GM18909 (cell line): Measurements from ENCODE around the gene PABPC3.

ENCODE experiments used
- ATAC-seq: cut with Tn5 transposase; IDR thresholded peaks from one replicate; pipeline ENCODE4 v1.9.1; 2021; ENCODE audit warnings: mild to moderate bottlenecking; ENCODE audit not compliant: unreplicated experiment, poor library complexity

PABPC3 gene

DNA sequence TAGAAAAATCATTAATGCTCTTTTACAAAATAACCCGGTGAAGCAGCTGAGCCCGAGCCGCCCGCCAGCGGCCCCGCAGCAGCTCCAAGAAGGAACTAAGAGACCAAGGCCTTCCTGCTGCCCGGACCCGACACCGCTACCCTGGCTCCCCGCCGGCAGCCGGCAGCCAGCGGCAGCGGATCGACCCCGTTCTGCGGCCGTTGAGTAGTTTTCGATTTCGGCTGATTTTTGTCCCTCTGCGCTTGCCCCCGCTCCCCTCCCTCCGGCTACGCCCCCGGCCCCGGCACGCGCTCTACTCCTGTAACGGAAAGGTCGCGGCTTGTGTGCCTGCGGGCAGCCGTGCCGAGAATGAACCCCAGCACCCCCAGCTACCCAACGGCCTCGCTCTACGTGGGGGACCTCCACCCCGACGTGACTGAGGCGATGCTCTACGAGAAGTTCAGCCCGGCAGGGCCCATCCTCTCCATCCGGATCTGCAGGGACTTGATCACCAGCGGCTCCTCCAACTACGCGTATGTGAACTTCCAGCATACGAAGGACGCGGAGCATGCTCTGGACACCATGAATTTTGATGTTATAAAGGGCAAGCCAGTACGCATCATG, at the start of gene PABPC3:
Gene PABPC3 (plus strand): TSS at position 286 of the 603 bp plus-strand sequence. CDS start 63 bp downstream, at position 349.
- ATAC-seq, result no peak

DNA sequence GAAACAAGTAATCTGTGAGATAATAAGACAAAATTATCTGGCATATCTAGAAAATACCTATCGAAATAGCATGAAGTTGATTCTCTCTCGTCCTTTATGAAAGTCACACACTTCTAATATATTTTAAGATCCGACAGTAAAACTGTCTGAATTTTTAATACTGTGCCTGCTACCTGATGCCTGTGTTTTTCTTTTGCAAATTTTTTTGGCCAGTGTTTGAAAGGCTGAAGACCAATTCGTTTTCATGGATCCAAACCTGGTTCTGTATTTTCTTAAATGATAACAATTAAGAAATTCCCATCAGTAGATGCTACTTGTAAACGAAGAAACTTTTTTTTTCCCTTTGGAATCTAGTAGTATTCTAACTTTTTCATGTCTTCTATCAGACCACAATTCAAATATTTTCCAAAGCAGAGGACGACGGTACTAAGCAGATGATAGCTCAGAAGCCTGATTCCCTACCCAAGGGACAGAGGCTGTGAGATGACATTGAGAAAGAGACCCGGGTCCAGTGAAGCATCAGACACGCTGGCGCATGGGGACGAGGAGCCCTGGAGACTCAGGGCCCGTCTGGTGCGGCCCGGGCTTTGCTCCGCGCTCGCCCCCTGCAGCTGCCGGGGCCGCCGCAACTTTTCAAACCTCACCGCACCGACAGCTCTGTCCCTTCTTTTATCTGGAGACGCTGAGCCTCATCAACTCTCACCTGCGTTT, 49.5 kb upstream of the PABPC3 start:
- ATAC-seq, result no peak

DNA sequence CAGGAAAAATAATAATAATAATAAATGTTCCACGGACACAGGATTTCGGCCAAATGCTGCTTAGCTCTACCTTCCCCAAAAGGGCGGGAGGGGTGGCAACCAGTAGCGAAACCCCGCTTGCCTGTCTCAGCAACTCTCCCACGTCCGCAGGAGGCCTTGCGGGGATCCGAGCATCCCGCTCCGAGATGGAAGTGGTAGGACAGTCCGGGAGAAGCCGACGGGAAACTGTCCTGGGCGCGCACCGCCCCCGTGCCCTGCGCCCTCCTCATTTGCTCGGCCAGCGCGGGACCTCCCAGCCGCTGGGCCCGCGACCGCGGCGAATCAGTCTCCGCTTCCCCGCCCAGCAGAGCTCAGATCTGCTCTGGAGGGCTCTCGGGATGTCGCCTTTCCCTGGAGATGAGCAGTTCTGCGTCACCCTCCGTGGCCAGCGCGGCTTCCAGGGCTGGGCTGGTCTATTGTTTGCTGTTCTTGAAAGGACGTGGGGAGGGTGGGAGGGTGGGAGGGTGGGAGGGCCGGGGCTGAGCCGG, 48.9 kb upstream of the PABPC3 start:
- ATAC-seq, result no peak

DNA sequence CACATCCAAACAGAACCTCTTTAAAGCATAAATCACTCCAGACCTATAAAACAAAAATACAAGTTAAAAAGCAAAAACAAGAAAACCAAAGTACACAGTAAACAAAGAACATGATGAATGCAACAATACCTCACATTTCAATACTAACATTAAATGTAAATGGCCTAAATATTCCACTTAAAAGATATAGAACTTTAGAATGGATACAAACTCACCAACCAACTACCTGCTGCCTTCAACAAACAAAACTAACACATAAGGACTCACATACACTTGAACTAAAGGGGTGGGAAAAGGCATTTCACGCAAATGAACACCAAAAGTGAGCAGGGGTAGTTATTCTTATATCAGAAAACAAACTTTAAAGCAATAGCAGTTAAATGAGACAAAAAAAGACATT, 44.9 kb upstream of the PABPC3 start:
- no peak for ATAC-seq

DNA sequence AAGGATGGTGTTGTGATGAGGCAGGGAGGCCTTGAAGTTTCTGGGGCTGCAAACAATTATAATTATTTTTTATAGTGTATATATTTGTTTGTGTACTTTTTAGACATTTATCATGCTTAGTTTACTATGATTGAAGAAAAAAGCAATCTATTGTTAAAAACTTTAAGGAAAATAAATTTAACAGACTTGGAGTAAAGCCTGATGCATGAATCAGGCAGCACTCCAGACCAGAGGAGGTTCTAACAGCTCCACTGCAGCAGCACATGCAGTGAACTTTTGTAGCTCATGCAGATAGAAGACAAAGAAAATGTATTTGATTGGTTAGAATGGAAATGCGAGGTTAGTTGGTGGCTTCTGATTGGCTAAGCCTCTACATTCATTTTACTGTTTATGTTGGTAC, 36.8 kb upstream of the PABPC3 start:
- no peak for ATAC-seq

DNA sequence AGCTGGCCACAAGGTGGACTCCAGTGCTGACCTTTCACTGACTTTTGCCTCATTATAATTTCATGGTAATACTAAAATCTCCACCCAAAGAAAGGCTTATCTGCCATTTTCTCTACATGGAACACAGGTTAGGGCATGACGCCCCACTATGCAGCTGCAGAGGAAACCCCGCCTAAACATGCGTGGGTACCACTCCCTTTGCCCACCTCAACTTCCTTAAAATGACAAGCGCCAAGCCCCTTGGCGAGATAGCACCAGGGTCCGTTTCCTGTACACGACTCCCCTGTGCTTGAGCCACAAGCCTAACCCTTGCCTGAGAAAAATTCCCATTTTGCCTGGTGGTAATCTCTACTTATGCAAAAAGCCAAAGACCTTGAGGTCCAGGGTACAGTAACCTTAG, 36.0 kb upstream of the PABPC3 start:
- ATAC-seq, result no peak

DNA sequence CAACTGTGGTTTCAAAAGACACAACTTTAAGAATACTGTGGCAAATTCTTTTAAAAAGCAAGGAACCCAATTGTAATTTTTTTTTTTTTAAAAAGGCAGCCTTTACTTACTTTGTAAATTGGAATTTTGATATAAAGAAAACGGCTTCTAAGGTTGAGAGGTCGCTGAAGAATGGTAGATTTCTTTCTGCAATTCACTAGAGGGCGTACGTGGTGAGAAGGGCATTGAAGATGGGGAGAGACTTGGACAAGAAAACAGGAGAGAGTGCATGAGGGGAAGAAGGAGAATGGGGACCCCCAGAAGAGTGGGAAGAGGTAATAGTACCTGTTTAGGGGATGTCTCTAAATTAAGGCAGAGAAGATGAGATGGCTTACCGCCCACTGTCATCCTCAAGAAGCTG, 33.5 kb upstream of the PABPC3 start:
- no peak for ATAC-seq

DNA sequence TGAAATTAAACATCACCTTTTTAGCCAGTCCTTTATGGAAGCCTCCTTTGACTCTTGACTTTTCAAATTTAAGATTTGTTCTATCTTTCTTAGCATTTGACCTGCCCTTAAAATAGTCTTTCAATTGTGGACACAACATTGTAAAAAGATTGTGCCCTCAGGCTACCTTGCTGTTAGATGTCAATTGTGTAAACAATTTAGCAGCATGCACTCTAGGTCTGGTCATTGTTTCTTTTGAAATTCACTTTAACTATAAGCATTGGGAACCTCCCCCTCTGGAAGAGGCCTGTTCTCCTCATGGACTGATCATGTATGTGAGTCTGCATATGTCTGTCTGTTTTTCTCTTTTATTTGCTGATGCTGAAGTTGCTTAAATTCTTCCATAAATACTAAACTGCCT, 31.5 kb upstream of the PABPC3 start:
- ATAC-seq, result no peak

DNA sequence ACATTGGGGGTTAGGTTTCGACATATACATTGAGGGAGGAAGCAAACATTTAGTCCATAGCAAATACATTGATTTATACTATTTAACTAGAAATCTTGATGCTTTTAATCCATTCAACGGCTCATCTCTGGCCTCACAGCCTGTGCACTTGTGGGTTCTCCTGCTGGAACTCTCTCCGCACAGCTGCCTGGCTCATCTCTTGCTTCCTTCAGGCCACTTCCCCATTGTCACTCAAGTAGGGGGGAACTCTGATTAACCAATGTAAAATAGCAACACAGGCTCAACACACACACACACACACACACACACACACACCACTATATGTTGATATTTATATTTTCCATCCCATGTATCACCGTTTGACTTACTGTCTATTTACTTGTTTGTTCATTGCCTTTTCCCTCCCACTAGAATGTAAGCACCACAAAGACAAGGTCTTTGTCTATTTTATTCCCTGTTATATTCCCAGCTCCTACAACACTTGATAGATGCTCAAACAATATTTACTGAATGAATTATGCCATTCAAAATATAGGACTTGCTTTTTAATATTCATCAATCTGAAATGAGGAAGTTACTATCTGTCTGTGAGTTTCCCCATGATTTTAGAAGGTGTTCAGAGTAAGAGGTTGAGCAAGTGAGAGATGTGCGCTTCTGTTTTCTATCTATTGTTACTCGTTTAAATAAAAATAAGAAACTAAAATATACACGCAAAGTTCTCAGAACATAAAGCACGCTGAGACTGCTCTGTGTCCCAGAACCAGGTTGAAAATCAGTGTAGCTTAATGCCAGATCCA, 29.8 kb upstream of the PABPC3 start:
- no peak for ATAC-seq

DNA sequence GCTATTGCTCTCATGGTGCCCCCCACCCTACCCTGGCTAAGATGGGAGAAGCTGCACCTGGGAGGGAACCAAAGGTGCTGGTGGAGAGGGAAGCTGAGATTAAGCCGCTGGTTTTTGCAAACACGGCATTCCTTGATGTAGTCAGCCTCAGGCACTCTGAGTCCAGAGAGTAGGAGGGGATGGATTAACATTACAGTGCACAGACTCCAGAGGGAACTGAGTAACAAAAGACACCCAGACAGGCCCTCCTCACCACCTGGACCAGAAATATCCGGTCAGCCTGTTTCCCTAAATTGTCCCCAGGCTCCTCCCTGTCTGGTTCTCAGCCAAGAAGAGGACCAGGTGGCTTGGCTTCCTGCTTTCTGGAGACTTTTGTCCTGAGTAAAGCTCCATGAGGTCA, 28.9 kb upstream of the PABPC3 start:
- ATAC-seq, result no peak

DNA sequence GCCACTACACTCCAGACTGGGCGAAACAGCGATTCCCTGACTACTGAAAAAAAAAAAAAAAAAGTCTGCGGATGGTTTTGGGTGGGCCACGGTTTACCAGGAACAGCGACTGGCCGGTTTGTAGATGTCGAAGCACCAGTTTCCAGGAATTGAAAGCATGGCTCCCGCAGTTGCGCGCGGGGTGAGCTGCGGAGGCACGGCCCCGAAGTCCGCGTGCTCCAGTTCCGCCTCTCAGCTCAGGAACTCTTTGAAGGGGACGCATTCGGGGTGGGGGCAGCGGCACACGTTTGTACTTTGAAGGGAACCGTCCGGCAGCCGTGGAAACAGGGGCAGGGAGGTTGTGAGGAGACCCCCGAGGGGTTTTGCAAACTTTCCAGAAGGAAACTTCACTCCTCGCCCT, 27.1 kb upstream of the PABPC3 start:
- no peak for ATAC-seq

DNA sequence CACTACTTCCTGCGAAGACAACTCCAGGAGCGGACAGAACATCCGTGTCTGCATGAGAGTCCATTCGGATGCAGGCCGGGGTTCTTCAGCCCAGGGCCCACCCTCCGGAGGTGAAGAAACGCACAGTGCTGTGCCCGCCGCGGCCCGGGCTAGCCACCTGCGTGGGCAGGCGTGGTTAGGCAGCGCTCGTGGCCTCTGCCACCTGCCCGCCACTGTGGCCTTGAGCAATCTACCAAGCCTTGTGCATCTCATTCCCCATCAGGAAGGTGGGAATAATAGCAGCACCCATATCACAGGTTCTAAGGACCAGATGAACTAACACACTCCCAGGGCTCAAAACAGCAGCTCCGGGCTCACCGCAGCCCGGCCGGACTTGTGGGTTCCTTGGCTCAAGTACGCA, 26.7 kb upstream of the PABPC3 start:
- ATAC-seq, result no peak

DNA sequence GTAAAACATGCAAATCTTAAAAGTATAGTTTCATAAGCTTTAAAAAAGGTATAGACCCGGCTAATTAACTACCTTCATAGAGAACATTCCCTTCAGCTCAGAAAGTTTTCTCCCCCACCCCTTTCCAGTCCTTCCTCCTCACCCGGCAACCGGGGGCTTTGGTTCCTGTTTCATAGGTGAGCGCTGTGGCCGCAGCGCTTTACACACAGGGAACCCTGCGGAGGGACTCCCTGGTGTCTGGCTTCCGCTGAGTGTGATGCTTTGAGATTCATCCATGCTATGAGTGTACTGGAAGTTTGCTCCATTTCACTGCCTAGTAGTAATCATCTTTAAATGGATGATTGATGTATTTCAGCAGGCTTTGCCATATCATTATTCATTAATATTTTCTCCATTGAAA, 26.0 kb upstream of the PABPC3 start:
- ATAC-seq, result no peak

DNA sequence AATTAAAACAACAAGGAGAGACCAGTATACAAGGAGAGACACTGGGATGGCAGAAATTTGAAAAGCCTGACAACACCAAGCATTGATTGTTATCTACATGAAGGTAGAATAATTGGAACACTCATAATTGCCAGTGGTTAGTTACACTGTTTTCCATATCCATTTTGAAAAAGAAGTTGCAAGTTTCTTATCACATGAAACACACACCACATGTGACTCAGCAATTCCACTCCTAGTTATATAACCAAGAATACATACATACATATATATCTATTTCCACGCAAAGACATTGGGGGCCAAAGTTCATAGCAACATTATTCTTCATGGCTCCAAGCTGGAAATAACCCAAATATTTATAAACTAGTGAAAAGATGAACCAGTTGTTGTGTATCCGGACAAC, 15.2 kb upstream of the PABPC3 start:
- ATAC-seq, result no peak

DNA sequence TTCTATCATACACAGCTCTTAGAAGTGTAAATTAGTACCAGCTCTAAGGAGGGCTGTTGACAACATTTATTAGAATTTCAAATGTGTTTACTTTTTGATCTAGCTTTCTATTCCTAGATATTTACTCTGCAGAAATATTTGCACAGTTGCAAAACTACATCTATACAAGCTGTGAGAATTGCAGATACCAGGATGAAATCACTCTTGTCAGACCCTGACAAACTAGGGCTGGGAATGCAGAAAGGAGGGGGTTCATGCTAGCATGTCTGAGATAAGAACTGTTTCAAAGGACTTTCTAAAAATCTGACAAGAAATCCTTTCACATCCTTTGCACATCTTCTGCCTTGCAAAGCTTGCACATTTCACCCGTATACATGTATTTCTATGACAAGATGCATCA, 11.8 kb upstream of the PABPC3 start:
- ATAC-seq, result no peak

DNA sequence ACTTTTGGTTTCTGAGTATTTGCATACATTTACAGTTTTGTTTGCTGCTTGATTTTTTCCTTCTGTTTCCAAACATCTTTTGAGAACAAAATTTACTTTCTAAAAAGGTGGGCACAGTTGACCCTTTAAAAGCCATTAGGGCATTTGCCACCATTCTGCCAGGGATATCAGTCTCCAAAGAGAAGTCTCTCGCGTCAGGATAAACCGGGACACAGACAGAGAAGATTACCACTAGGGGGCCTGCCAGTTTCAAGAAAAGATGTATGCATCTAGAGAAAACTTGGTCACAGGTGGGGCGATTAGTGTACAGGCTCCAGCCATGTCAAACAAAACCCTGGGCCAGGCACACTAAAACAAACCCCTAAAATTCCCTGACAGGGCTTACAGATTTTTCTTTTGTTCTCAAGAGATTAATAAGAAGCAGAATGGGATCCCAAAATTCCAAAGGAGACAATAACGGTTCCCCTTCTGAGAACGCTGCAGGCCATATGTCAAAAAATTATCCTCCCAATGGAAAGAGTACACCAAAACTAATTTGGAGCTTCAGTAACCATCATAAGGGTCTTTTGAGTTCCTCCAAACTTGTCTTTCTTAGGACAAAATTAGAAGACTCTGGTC, 10.7 kb upstream of the PABPC3 start:
- no peak for ATAC-seq

DNA sequence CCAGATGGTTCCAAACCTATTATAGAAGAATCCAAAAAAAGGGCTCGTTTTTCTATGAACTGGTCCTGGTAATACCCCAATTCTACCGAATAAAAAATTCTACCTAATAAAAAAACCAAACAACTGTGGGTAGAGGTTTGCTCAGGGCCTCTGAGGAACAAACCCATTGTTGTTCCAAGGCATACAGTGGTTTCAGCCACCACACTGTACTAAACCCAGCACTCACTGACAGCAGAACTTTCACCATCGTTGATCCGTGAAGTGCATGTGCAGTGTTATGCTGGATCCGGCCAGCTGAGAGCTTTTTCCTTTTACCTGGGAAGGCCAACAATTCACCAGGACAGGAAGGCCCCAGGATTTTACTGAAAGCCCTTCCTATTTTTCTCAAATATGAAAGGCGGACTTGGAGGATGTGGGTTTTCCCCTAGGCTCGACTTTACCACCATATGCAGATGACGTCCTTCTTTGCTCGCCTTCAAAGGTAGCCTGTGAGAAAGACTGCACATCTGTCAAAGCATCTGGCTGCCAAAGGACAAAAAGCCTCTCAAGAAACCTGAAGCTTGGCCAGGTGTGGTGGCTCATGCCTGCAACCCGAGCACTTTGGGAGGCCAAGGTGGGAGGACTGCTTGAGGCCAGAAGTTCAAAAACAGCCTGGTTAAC, 7.2 kb upstream of the PABPC3 start:
- ATAC-seq, result no peak

DNA sequence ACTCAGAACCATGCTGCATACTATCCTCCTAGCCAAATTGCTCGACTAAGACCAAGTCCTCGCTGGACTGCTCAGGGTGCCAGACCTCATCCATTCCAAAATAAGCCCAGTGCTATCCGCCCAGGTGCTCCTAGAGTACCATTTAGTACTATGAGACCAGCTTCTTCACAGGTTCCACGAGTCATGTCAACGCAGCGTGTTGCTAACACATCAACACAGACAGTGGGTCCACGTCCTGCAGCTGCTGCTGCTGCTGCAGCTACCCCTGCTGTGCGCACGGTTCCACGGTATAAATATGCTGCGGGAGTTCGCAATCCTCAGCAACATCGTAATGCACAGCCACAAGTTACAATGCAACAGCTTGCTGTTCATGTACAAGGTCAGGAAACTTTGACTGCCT, 1.5 kb downstream of the PABPC3 start:
- no peak for ATAC-seq

DNA sequence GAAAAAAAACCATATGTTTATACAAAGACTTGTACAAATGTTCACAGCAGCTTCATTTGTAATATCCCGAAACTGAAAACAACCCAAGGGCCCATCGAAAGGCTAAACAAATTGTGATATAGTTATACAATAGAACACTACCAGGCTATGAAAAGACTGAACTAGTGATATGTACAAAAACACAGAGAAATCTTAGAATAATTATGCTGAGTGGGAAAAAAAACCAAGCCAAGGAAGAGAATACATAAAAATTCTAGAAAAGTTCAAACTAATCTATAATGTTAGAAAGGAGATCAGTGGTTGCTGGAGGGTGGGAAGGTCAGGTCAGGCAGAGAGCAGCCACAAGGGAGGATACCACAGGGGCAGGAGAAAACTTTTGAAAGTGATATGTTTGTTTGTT, 7.8 kb downstream of the PABPC3 start:
- no peak for ATAC-seq

DNA sequence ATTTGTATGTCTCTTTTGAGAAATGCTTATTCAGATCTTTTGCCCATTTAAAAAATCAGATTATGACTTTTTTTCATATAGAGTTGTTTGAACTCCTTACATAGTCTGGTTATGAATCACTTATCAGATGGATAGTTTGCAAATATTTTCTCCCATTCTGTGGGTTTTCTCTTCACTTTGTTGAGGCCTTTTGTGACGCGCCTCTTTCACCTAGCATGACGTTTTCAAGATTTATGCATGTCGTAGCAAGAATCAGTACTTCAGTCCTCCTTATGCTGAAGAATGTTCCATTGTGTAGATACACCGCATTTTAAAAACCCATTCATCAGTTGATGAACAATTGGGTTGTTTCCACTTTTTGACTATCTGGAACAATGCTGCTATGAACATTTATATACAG, 13.4 kb downstream of the PABPC3 start:
- no peak for ATAC-seq
